Caki2 (cell line): ENCODE data around the gene PRRX1. TPM values are rescaled to one million over a fixed set of nuclear protein-coding genes. Genes with fewer than 3 reads are reported as not detected.

Experiments
- DNase-seq: peaks from one replicate; pipeline ENCODE4 v3.0.0-alpha.2; 2015; ENCODE audit warnings: low read depth
- in situ Hi-C: cut with HindIII; loops from 2 replicates; pipeline ENCODE4 v1.10.0; 2016; ENCODE audit warnings: low sequenced_read_pairs, low pct_unique_long_range_greater_than_20kb, mixed read lengths
- total RNA-seq: library from RNA; depleted of rRNA; stranded (reverse); fragments of >200 nt; shearing (Covaris generic); gene quantifications from 2 replicates; pipeline ENCODE4 v1.2.3, GENCODE V29; 2014; ENCODE audit warnings: low replicate concordance

The PRRX1 gene
- total RNA-seq, 1 experiment from 2014 or later: not detected

GRCh38 chr1:170678027-170678600 lies 14.2 kb downstream of the PRRX1 start:
- no peak for DNase-seq
- in situ Hi-C loops: no loop called here

DNA sequence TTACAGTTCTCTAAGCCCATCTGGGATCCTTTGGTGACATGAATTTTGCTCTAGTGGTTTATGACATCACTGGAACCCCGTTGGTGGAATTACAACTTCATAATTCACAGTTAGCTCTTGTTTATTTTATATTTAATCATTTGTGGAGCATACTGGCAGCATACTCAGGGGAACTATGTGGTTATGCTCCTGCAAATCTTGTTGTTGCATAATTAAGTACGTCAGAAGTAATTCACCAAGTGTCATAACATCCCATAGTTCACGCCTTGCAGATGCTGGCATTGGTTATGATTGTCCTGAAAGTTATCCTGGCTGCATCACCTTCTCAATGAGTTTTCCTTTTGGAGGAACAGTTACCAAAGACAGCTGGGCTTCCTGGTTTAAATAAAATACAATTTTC lies 16.5 kb downstream of the PRRX1 start:
- in situ Hi-C loops: no loop called here

GRCh38 chr1:170682169-170682568 lies 18.2 kb downstream of the PRRX1 start:
- in situ Hi-C loops: no loop called here

More for the DNA sequence above, 16.5 kb downstream of the PRRX1 start:
- no peak for DNase-seq

DNA sequence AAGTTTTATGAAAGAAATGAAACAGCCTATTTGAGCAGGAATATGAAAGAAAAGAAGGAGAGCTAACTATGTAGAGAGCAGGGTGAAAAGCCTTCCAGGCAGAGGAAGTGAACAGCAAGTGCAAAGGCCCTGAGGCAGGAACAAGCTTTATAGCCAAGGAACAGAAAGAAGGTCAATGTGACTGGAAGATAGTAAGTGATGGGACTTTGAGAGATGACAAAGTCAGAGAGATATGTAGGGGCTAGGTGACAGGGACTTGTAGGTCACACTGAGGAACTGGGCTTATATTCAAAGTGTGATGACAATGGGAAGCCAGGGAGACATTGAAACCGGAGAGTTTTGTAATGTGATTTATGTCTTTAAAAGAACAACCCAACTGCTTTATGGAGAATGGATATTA lies 18.9 kb downstream of the PRRX1 start:
- DNase-seq: no peak
- in situ Hi-C loops: no loop called here

More at GRCh38 chr1:170682169-170682568, 18.2 kb downstream of the PRRX1 start:
- no peak for DNase-seq

- in situ Hi-C loops: no loop called here
These were observed 21.2 kb downstream of the PRRX1 start for GRCh38 chr1:170685166-170685565.

GRCh38 chr1:170686291-170686690 lies 22.4 kb downstream of the PRRX1 start:
- in situ Hi-C loops: no loop called here

More at GRCh38 chr1:170685166-170685565, 21.2 kb downstream of the PRRX1 start:
- no peak for DNase-seq

GRCh38 chr1:170687621-170688020 lies 23.7 kb downstream of the PRRX1 start:
- no peak for DNase-seq
- in situ Hi-C loops: no loop called here

More at GRCh38 chr1:170686291-170686690, 22.4 kb downstream of the PRRX1 start:
- DNase-seq: no peak

GRCh38 chr1:170691258-170691657 lies 27.3 kb downstream of the PRRX1 start:
- no peak for DNase-seq
- in situ Hi-C loops: no loop called here

GRCh38 chr1:170692866-170693575 lies 29.1 kb downstream of the PRRX1 start:
- in situ Hi-C loops: no loop called here
- DNase-seq: no peak

DNA sequence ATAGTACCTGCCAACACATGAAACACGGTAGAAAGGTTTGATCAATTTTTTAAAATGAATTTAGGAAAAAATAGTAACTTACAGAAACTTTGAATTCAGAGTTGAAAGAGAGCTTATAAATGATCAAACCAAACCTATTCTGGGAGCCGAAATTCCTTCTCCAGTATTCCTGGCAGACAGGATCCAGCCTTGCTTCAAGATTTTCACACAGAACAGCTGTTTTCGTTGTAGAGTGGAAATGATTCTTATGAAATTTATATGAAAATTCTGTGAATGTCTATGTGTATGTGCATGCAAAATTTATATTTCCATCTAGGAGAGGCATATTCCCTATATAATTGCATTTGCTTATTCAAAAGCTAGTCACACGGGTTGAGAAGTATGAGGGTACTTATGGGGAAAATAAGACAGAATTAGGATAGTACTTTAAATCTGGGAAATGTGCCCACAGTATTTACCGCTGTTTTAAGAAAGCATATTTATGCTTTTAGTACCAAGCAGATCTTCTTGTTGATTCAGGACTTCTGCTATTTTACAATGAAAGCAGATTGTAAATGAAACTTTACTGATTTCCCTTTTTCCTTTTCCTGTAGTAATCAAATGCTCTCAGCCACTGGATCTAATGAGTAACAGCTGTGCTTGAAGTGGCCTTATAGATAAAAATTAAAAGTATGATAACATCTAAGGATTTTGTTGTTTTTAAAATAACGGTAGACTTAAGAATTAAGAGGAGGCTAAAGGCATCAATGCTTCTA lies 30.4 kb downstream of the PRRX1 start:
- in situ Hi-C loops: no loop called here
- no peak for DNase-seq

DNA sequence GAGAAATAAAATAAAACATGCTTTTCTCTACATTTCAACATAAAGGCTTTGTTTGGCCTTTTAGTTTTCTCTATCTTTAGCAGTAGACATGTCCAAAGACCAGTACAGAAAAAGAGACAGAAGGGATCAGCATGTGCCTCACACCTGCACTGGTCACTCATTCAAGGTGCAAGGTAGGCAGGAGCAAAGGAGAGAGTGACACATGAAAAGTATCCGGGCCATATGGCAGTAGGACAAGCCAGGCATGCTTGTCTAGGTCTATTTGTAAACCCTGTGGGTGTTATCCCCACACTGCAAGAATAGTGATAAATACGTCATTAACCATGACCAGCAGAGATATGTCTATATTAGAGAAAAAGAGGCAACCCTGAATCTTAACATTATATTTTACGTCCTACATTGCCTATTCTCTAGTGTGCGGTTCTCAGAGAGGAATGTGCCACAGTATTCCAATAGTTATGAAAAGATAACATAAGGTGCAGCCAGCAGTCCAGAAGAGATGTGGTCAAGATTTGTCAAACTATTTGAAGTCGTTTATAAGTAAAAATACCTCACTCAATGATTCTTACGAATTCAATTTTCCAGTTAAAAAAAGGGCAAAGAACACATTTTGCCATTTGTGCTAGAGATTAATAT lies 32.1 kb downstream of the PRRX1 start:
- in situ Hi-C loops: no loop called here
- no peak for DNase-seq

DNA sequence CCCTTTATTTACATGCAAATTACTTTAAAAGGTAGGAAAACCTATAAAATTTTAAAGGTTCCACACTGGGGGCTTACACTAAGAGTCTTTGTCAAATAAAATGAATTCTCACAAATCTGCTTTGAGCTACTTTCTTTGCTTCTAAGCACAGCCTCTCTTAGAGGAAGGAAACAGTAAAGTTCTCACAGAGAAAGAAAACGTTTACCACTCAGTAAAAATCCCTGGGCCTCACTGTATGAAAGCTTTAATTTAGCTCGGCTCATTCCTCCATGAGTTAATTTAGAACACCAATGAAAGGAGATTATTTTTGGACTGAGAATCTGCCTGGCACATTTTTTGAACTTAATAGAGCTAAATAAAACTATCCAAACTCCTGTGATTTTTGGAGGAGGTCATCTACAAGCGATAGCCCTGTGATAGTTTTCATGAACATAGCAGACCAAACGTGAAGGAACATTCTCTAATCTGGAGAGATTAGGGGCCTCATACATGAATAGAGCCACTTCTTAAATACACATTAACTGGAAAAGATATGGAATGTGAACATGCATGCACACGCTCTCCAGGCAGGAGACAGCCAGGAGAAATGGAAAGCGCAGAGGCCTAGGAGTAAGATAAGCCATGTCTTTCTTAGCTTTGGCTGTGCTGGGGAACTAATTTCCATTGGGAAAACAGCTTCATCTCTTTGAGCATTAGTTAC lies 32.8 kb downstream of the PRRX1 start:
- DNase-seq: no peak
- in situ Hi-C loops: no loop called here

DNA sequence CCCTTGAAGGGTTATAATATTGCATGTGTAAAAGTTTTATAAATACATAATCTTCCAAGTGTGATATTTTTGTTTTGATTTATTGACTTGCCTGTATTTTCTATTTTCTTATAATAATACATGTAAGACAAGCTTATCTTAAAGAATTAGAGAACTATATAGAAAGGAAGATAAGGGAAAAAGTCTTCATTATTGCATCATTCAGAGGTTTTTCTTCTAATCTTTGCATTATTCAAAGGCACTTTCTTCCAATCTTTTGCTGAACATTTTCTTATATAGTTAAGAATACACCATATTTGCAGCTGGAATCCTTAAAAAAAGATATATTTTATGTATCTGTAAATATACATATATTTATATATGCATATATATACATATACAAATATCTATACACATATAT lies 33.4 kb downstream of the PRRX1 start:
- DNase-seq: no peak
- in situ Hi-C loops: no loop called here

- in situ Hi-C loops: no loop called here
- DNase-seq: no peak
These were observed 34.7 kb downstream of the PRRX1 start for GRCh38 chr1:170698301-170699275.

DNA sequence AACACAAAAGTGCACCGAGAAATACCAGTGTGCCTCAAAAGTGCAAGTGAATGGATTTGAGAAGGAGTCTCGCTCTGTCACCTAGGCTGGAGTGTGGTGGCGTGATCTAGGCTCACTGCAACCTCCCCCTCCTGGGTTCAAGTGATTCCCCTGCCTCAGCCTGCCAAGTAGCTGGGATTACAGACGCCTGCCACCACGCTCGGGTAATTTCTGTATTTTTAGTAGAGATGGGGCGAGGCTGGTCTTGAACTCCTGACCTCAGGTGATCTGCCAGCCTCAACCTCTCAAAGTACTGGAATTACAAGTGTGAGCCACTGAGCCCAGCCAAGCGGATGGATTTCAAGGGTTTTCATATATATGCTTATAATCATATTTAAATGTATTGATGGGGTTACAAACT lies 35.8 kb downstream of the PRRX1 start:
- DNase-seq: no peak
- in situ Hi-C loops: no loop called here

DNA sequence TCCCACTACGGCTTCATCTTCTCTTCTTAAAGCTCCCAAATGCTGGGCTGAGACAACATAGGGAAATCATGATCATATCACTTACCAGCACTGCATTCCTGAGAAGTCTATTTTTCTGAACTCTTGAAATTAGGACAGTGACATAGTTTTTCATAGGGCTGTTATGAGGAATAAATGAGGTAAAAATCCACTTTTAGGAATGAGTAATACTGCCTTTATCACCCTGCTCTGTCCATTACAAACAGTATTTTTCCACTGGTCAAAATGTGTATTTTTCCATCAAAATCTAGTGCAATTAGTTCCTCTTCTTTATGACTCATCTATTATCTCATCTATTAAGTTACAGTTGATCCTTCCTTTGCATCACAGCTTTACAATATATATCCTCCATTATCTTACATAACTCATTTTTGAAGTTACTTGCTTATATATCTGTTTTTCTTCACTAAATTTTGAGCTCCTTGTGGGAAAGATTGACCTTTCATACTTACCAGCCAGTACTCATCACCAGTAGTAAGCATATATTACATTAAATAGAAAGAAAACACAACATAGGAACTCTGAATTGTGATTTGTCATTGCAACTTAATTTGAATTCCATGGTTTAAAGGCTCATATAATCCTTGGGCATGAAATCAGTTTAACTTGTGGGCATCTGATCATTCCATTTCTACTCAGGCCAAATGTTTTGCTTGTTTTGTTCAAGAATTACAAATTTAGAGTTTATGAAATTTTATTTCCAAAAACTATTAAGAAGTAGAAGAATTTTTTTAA lies 37.1 kb downstream of the PRRX1 start:
- in situ Hi-C loops: no loop called here
- no peak for DNase-seq

DNA sequence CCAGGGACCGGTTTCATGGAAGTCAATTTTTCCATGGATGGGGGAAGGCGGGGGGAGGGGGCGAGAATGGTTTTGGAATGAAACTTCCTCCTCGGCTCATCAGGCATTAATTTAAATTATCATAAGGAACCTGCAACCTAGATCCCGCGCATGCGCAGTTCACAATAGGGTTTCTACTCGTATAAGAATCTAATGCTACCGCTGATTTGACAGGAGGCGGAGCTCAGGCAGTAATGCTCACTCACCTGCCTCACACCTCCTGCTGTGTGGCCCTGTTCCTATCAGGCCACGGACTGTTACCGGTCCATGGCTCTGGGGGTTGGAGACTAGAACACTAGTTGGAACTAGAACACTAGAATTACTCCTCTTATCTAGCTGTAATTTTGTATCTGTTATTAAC lies 38.0 kb downstream of the PRRX1 start:
- no peak for DNase-seq
- in situ Hi-C loops: no loop called here
